Measurements from ENCODE around the gene NRAP.

The NRAP gene

GRCh38 chr10:113563306-113564088 is 100.3 kb downstream of the NRAP start:
- DNase-seq (ENCODE audit: low read depth in 2 of 3, low spot score in 1 of 3), result peak; percentile 53 to 70 (median 61)

- DNase-seq (ENCODE audit: low read depth in 2 of 3, low spot score in 1 of 3), result no peak
Observed at GRCh38 chr10:113562704-113563103, 101.1 kb downstream of the NRAP start.

DNA sequence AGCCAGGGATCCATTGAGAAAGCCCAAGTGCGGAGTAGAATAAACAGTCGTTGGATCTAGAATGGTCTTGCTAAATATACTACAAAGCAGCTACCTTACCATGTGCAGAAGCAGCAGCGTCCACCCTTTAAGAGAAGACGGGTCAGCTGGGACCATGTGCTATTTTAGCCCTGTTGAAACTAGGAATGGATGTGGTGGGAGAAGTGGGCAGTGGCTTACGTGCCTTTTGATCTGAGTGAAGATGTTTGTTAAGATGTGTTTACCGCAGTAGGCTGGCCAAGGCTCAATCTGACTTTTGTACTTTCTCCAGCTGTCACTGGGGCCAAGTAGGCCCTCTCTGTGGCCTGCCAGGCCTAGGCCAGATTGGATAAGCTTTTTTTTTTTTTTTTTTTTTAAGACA is 101.8 kb downstream of the NRAP start:
- DNase-seq (ENCODE audit: low read depth in 2 of 3, low spot score in 1 of 3), result no peak

- DNase-seq (ENCODE audit: low read depth in 2 of 3, low spot score in 1 of 3), result no peak
Observed at GRCh38 chr10:113561214-113561613, 102.6 kb downstream of the NRAP start.

DNA sequence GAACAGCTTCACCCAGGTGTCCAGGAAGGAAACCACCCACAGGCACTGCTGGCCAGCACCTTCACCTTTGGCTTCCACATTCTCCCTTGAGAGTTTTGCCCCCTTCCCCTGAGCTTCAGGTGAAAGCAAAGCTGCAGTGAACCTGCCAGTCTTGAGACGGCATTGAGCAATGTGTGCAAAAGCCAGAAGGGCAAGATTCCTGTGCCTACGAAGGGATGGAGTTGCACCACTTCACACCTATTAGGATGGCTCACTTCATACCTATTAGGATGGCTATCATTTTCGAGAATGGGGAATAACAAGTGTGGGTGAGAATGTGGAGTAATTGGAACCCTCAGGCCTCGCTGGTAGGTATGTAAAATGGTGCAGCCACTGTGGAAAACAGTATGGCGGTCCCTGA is 103.8 kb downstream of the NRAP start:
- DNase-seq (ENCODE audit: low read depth in 2 of 3, low spot score in 1 of 3), result no peak

DNA sequence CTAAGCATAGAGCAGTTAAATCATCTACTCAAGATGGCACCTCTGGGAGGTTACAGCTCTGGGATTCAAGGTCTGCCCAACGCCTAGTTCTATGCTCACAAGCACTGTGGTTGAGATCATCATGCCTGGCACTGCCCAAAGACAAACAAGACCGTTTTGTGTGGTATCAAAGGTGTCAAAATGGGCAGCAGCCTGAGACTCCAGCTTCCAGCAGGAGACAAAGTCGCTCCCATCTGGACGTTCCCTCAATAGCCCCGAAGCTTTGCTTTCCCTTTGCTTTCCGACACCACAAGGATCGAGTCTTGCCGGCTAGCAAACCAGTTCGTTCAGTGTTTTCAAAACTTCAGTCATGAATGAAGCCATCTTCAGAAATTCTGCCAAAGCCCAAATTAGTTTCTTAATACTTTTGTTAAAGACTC is 105.9 kb downstream of the NRAP start:
- DNase-seq (ENCODE audit: low read depth in 2 of 3, low spot score in 1 of 3), result no peak

- no peak for DNase-seq (ENCODE audit: low read depth in 2 of 3, low spot score in 1 of 3)
Observed at GRCh38 chr10:113557424-113557862, 106.4 kb downstream of the NRAP start.

GRCh38 chr10:113555751-113556150 is 108.1 kb downstream of the NRAP start:
- DNase-seq (ENCODE audit: low read depth in 2 of 3, low spot score in 1 of 3), result no peak

- no peak for DNase-seq (ENCODE audit: low read depth in 2 of 3, low spot score in 1 of 3)
Observed at GRCh38 chr10:113555245-113555644, 108.6 kb downstream of the NRAP start.

GRCh38 chr10:113554214-113554613 is 109.6 kb downstream of the NRAP start:
- DNase-seq (ENCODE audit: low read depth in 2 of 3, low spot score in 1 of 3), result no peak

- no peak for DNase-seq (ENCODE audit: low read depth in 2 of 3, low spot score in 1 of 3)
Observed at GRCh38 chr10:113553149-113553548, 110.7 kb downstream of the NRAP start.

GRCh38 chr10:113552701-113553100 is 111.1 kb downstream of the NRAP start, which contains the start of gene HABP2:
HABP2 (plus strand) TSS chr10:113553053; CDS start chr10:113553122, 69 bp downstream.
- DNase-seq (ENCODE audit: low read depth in 2 of 3, low spot score in 1 of 3), result no peak

DNA sequence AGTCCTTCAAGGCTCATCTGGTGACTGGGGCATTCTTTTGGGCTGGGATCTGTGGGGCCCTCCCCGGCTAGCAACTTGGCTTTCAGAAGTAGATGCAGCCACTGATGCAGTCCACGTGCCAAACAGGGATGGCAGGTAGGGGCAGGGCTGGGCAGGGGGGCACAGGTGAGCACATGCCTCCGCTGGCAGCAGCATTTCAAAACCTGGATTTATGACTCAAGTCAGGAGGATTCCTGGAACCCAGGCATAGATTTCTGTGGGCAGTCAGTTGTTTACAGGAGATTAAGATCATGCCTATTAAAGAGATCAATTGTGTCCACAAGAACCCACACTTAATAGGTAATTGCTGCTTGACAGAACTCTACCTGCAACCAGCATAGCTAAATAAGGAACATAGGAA is 111.8 kb downstream of the NRAP start:
- no peak for DNase-seq (ENCODE audit: low read depth in 2 of 3, low spot score in 1 of 3)

DNA sequence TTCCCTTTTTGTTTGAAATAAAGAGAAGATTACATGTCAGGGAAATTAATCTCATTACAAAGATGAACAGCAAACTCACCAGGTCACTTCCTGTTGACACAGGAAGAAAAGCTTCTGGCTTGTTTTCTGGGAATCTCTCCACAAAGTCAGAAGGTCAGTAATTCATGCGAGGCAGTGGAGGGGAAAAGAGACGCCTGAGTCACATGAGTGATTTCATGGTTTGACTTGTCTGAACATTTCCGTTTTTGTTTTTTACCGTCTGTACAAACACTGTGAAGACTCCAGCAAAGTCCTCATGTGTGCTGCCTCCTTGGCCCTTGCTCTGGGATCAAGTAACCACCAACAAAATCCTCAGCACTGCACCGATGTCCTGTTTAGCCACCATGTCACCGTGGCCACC is 113.5 kb downstream of the NRAP start:
- DNase-seq (ENCODE audit: low read depth in 2 of 3, low spot score in 1 of 3), result no peak

- no peak for DNase-seq (ENCODE audit: low read depth in 2 of 3, low spot score in 1 of 3)
Observed at GRCh38 chr10:113549856-113550255, 114.0 kb downstream of the NRAP start.

DNA sequence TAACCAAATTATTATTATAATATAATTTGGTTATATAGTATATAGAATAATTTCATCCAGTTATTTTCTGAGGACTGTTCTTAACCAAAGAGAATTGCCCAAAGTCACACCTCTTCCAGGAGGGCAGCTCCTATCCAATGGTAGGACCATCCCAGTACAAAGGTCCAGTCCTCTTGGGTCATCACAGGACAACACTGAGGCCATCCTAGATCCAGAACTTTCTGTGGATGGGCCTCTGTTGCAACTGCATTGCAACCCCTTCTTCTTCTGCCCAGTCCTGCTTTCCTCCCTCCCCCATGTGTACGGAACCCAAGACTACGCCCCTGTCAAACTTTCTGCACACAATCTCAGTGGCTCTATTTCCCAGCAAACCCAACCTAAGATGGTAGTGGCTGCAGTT is 116.4 kb downstream of the NRAP start:
- no peak for DNase-seq (ENCODE audit: low read depth in 2 of 3, low spot score in 1 of 3)

- no peak for DNase-seq (ENCODE audit: low read depth in 2 of 3, low spot score in 1 of 3)
Observed at GRCh38 chr10:113544392-113544791, 119.4 kb downstream of the NRAP start.

GRCh38 chr10:113543107-113543955 is 120.5 kb downstream of the NRAP start:
- no peak for DNase-seq (ENCODE audit: low read depth in 2 of 3, low spot score in 1 of 3)

GRCh38 chr10:113541549-113541927 is 122.3 kb downstream of the NRAP start:
- DNase-seq (ENCODE audit: low read depth in 2 of 3, low spot score in 1 of 3), result no peak

DNA sequence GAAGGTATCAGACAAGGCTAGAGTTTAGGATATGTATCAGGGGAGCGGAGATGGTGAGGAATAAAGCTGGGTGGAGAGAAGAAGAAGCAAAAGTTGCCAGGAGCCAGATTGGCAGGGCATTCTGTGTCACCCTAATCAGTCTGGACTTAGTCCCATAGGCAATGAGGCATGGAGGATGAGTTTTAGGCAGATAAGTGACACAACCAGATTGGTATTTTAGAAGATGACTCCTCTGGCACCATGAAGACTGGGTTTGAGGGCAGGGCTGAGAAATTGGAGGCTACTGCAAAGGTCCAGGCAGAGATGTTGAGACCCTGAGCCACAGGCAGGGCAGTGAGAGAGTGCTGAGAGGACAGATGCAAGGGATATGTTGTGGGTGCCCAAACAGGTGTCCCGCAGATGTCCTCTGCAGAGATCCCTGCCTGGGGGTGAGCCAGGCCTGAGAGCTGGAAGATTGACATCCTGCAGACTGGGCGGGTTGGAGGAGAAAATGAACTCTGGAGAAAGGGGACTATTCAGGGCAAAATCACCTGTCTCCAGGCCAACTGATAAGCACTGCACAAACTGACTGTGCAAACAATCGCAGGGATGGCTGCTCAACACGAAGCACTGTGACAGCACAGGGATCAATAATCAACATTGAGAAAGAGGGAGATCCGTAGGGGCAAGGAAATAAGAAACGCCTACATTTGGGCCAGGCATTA is 122.8 kb downstream of the NRAP start:
- DNase-seq (ENCODE audit: low read depth in 2 of 3, low spot score in 1 of 3), result no peak

DNA sequence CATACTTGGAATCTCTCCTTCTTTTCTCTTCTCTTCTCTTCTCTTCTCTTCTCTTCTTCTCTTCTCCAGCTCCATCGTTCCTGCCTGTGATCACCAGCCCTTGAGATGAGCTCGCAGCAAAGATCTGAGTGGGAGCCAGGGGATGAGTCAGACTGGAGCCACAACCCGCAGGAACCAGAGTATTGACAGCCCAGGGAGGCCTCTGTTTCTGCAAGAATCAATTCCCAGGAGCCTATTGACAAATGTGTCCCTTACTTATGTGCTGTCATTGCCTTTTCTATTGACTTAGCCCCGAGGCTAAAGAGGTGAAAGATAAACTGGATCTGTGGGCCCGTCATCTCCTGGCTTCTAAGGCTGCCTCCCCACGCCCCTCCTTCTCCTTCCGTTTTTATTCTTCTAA is 124.1 kb downstream of the NRAP start:
- DNase-seq (ENCODE audit: low read depth in 2 of 3, low spot score in 1 of 3), result no peak

Measured in stimulated activated CD4-positive, alpha-beta T cell treated with anti-CD3 and anti-CD28 coated beads, Interleukin-12 subunit alpha, Interleukin-12 subunit beta, amount 100 ng/mL, for 48 hours (primary cell).